GM13977 (cell line): ENCODE results near the gene ZNF853.
A peak's percentile ranks its signal among the peaks of the same experiment; 100 is the strongest.

ENCODE experiments used
- DNase-seq: peaks from one replicate; pipeline ENCODE4 v3.0.0; 2012; ENCODE audit warnings: low spot score
- CTCF ChIP-seq: IDR thresholded peaks from 2 replicates; pipeline ENCODE4 v1.5.1; 2012; ENCODE audit warnings: mild to moderate bottlenecking, control low read depth; ENCODE audit not compliant: insufficient read depth; ENCODE audit errors: extremely low read depth, missing control alignments
- in situ Hi-C: fragments of 300-500 bp; cut with MboI; formaldehyde crosslinking; loops from one replicate; pipeline ENCODE4 v1.12.0; 2022; ENCODE audit warnings: low sequenced_read_pairs, low pct_unique_long_range_greater_than_20kb, mixed read lengths, inconsistent platforms; ENCODE audit not compliant: unreplicated experiment

ZNF853 gene

DNA sequence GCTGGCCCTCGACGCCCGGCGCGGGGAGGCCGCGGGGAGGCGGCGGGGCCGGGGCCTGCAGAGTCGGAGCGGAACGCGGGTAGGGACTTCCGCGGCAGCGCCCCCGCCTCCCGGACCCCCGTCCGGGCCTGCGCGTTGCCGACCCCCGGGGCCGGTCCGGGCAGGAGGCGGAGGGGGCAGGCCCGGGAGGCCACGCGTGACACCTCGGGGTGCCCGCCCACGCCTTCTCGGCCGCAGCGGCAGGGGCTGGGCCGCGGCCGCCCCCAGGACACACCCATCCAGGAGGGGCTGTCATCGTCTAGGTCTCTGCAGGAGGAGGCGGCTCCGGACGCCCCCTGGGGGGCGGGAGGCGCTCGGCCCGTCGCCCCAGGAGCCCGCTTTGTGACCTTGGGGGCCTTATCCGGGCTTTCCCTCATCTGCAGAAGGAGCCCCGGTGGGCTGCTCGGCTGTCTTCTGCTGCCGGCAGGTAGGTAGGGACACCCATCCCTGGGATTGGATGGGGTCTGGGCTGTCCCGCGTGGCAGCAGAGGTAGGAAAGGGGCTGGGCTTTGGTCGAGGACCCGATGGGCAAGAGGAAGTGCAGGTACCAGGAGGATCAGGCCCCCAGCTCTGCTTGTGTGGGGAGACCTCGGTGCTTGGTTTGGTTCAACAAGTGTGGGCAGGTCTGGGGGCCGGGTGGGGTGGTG, 22.3 kb downstream of the ZNF853 start:
- in situ Hi-C loops, result no loop called here
- TF ChIP-seq CTCF, result peak; percentile 54
- DNase-seq, result peak; percentile 96

GRCh38 chr7:6639032-6639431, 23.6 kb downstream of the ZNF853 start:
- in situ Hi-C loops, result no loop called here
- no peak for DNase-seq
- TF ChIP-seq CTCF, result no peak

DNA sequence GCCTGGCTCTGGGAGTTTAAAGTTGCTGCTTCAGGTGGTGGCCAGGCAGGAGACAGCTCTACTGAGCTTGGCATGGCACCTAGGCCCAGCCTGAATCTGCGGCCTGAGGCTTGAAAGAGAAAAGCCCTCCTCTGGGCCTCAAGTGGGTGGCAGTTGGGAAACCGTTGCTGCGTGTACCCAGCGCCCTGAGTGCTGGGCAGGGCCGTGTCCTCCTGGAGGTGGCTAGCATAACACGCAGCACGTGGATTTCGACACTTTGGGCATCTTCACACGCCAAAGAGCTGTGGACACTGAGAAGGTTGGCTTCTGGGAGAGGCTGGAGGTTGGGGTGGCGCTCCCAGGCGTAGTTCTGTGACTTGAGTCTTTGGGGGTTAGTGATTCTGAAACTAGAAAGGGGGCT, 24.2 kb downstream of the ZNF853 start:
- no peak for TF ChIP-seq CTCF

DNA sequence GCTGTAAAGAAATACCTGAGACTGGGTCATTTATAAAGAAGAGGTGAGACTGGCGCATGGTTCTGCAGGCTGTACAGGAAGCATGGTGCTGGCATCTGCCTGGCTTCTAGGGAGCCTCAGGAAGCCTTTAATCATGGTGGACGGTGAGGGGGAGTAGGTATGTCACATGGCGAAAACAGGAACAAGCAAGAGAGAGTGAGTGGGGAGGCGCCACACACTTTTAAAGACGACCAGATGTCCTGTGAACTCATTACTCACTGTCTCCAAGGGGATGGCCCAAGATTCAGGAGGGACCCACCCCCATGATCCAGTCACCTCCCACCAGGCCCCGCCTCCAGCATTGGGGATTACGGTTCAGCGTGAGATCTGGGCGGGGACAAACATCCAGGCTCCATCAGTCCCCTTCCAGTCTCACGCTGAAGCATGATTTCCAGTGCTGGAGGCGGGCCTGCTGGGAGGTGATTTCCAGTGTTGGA, 24.9 kb downstream of the ZNF853 start:
- no peak for DNase-seq
- in situ Hi-C loops, result no loop called here
- TF ChIP-seq CTCF, result no peak

More for the DNA sequence above, 24.2 kb downstream of the ZNF853 start:
- in situ Hi-C loops, result no loop called here
- DNase-seq, result no peak

GRCh38 chr7:6641305-6642035, 26.1 kb downstream of the ZNF853 start:
- no peak for TF ChIP-seq CTCF
- in situ Hi-C loops, result no loop called here
- no peak for DNase-seq

DNA sequence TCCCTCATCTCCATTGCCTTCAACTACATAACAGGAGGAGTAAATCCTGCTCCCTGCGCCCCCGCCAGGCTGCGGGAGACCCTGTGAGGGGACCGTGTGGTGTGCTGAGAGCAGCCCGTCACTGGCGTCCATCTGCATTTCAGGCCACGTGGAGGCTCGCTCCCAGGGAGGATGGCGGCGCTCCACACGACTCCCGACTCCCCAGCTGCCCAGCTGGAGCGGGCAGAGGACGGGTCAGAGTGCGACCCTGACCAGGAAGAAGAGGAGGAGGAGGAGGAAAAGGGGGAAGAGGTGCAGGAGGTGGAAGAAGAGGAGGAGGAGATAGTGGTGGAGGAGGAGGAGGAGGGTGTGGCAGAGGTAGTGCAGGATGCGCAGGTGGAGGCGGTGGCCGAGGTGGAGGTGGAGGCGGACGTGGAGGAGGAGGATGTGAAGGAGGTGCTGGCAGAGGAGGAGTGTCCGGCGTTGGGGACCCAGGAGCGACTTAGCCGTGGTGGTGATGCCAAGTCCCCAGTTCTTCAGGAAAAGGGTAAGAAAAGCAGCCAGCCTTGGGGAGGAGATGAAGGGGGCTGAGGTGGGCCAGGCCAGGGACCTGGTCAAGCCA, 26.9 kb downstream of the ZNF853 start:
- no peak for DNase-seq
- TF ChIP-seq CTCF, result no peak
- in situ Hi-C loops, result no loop called here
